ENCODE measurements around the gene RRP8. TPM values are rescaled to one million over a fixed set of nuclear protein-coding genes. Genes with fewer than 3 reads are reported as not detected.

RRP8 gene
- total and polyA plus RNA-seq, 12 donors, result 9.4 to 34.8 (median 22.3) TPM

DNA sequence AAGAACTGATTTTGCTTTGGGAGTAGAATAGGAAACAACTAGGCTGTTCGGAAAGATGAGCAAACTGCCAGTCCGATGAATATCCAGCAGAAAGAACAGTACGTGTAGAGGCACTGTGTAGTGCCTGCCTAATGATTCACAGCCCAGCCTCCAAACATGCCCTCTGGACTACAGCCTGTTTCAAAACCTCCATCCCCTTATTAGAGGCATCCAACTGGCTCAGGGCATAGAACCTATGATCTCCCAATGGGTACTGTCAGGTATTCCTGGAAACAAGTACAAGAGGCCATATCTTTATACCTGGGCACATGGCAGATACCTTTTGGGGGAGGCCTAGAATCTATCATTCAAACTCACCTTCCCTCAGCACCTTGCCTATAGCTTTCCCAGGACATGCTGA lies 4.9 kb downstream of the RRP8 start:
- Histone ChIP-seq H3K9me3 (replicated peaks in 1 of 3) (no peaks in the 10 kb centered on the region), H3K27me3 (no peaks in the 10 kb centered on the region), H3K4me3 (no peak overlapping the region), H3K36me3 (replicated peaks in 1 of 2) (peaks cover 0 to 42% of the 10 kb centered on the region in 2 donors), H3K27ac (peak overlapping the region in 1 of 5 donors; percentile 7), H3K4me1 (replicated peaks in 1 of 2) (peaks cover 11 to 22% of the 10 kb centered on the region in 2 donors)
- WGBS, 4 donors, result 93 to 99% (median 97%) methylated on average over 3 of the region's 3 CpGs
- no peak for DNase-seq
- intact Hi-C loops (cut with DNase I), result loop anchor here in 1 of 2 donors (10.0 kb wide), 1 partner anchor 64 kb away; no protein-coding TSS in a partner anchor
- TF ChIP-seq POLR2A (IDR thresholded peaks at IDR 0.05), result no peak
- TF ChIP-seq, protein P1, sequence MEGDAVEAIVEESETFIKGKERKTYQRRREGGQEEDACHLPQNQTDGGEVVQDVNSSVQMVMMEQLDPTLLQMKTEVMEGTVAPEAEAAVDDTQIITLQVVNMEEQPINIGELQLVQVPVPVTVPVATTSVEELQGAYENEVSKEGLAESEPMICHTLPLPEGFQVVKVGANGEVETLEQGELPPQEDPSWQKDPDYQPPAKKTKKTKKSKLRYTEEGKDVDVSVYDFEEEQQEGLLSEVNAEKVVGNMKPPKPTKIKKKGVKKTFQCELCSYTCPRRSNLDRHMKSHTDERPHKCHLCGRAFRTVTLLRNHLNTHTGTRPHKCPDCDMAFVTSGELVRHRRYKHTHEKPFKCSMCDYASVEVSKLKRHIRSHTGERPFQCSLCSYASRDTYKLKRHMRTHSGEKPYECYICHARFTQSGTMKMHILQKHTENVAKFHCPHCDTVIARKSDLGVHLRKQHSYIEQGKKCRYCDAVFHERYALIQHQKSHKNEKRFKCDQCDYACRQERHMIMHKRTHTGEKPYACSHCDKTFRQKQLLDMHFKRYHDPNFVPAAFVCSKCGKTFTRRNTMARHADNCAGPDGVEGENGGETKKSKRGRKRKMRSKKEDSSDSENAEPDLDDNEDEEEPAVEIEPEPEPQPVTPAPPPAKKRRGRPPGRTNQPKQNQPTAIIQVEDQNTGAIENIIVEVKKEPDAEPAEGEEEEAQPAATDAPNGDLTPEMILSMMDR (IDR thresholded peaks at IDR 0.05), result no peak

GRCh38 chr11:6596239-6596877 lies 7.1 kb downstream of the RRP8 start:
- Histone ChIP-seq H3K9me3 (replicated peaks in 1 of 3) (no peaks in the 10 kb centered on the region), H3K27me3 (no peaks in the 10 kb centered on the region), H3K4me3 (no peak overlapping the region), H3K4me1 (replicated peaks in 1 of 2) (peaks cover 0 to 8% of the 10 kb centered on the region in 2 donors), H3K27ac (no peak overlapping the region), H3K36me3 (replicated peaks in 1 of 2) (peaks cover 0 to 40% of the 10 kb centered on the region in 2 donors)
- no peak for DNase-seq
- WGBS, 4 donors, result 60 to 72% (median 65%) methylated on average over 5 of the region's 5 CpGs
- intact Hi-C loops (cut with DNase I), result loop anchor here in 1 of 2 donors (10.0 kb wide), 1 partner anchor 62 kb away; no protein-coding TSS in a partner anchor
- no peak for TF ChIP-seq POLR2A (IDR thresholded peaks at IDR 0.05)
- TF ChIP-seq, protein P1 (IDR thresholded peaks at IDR 0.05), result no peak

GRCh38 chr11:6594142-6594768 lies 9.2 kb downstream of the RRP8 start:
- TF ChIP-seq POLR2A (IDR thresholded peaks at IDR 0.05), result no peak
- TF ChIP-seq, protein P1 (IDR thresholded peaks at IDR 0.05), result no peak
- no peaks in the 10 kb centered on the region for H3K27me3 ChIP-seq
- WGBS, 4 donors, result 80 to 94% (median 88%) methylated on average over 3 of the region's 3 CpGs
- H3K4me3 ChIP-seq, result no peak overlapping the region
- peaks cover 0 to 3% of the 10 kb centered on the region in 2 donors for H3K4me1 ChIP-seq (replicated peaks in 1 of 2)
- H3K9me3 ChIP-seq (replicated peaks in 1 of 3), result no peaks in the 10 kb centered on the region
- DNase-seq, result no peak
- no peak overlapping the region for H3K27ac ChIP-seq
- intact Hi-C loops (cut with DNase I), result loop anchor here in 1 of 2 donors (10.0 kb wide), 1 partner anchor 59 kb away; no protein-coding TSS in a partner anchor
- H3K36me3 ChIP-seq (replicated peaks in 1 of 2), result peaks cover 0 to 19% of the 10 kb centered on the region in 2 donors

GRCh38 chr11:6588018-6588417 lies 15.4 kb downstream of the RRP8 start:
- no peaks in the 10 kb centered on the region for H3K4me1 ChIP-seq (replicated peaks in 1 of 2)
- H3K9me3 ChIP-seq (replicated peaks in 1 of 3), result peaks cover 0 to 16% (median 5%) of the 10 kb centered on the region in 3 donors
- intact Hi-C loops (cut with DNase I), result no loop called here
- no peak for DNase-seq
- WGBS, 4 donors, result 91 to 97% (median 92%) methylated on average over 1 of the region's 1 CpG
- no peak for TF ChIP-seq POLR2A (IDR thresholded peaks at IDR 0.05)
- TF ChIP-seq, protein P1 (IDR thresholded peaks at IDR 0.05), result no peak
- no peak overlapping the region for H3K27ac ChIP-seq
- H3K36me3 ChIP-seq (replicated peaks in 1 of 2), result no peaks in the 10 kb centered on the region
- no peaks in the 10 kb centered on the region for H3K27me3 ChIP-seq
- H3K4me3 ChIP-seq, result no peak overlapping the region
